ENCODE data around the gene ZNRF3. TPM values are rescaled to one million over a fixed set of nuclear protein-coding genes. Genes with fewer than 3 reads are reported as not detected.
A peak's percentile ranks its signal among the peaks of the same experiment; 100 is the strongest.

Gene ZNRF3
- total RNA-seq, 3 donors from 2014 or later = 5.5 to 10.6 (median 5.8) TPM

GRCh38 chr22:29016067-29016938 lies 132.9 kb downstream of the ZNRF3 start:
- H3K4me3 ChIP-seq = no peak overlapping the region
- ATAC-seq (peak; percentile 66), DNase-seq (no peak)
- peaks cover 15% of the 10 kb centered on the region for H3K4me1 ChIP-seq (ENCODE audit: low read depth)
- intact Hi-C loops (cut with DNase I, micrococcal nuclease) = no loop called here
- H3K9me3 ChIP-seq = no peaks in the 10 kb centered on the region
- no peaks in the 10 kb centered on the region for H3K36me3 ChIP-seq (ENCODE audit: low read depth)
- TF ChIP-seq CTCF (IDR thresholded peaks at IDR 0.05) = no peak

- Histone ChIP-seq H3K4me3 (no peak overlapping the region), H3K9me3 (no peaks in the 10 kb centered on the region), H3K4me1 (ENCODE audit: low read depth) (peaks cover 19% of the 10 kb centered on the region), H3K36me3 (ENCODE audit: low read depth) (no peaks in the 10 kb centered on the region)
- TF ChIP-seq CTCF (IDR thresholded peaks at IDR 0.05) = no peak
- no peak for ATAC-seq
- no peak for DNase-seq
- intact Hi-C loops (cut with DNase I, micrococcal nuclease) = no loop called here
Observed at GRCh38 chr22:29018293-29019189, 135.2 kb downstream of the ZNRF3 start.

- DNase-seq (no peak), ATAC-seq (peak; percentile 71)
- H3K9me3 ChIP-seq = no peaks in the 10 kb centered on the region
- intact Hi-C loops (cut with DNase I, micrococcal nuclease) = no loop called here
- peaks cover 18% of the 10 kb centered on the region for H3K4me1 ChIP-seq (ENCODE audit: low read depth)
- no peak for TF ChIP-seq CTCF (IDR thresholded peaks at IDR 0.05)
- no peaks in the 10 kb centered on the region for H3K36me3 ChIP-seq (ENCODE audit: low read depth)
- H3K4me3 ChIP-seq = no peak overlapping the region
Observed at GRCh38 chr22:29022101-29022817, 138.9 kb downstream of the ZNRF3 start.

GRCh38 chr22:29023172-29023796 lies 139.9 kb downstream of the ZNRF3 start:
- Histone ChIP-seq H3K4me1 (ENCODE audit: low read depth) (peaks cover 17% of the 10 kb centered on the region), H3K9me3 (no peaks in the 10 kb centered on the region), H3K36me3 (ENCODE audit: low read depth) (no peaks in the 10 kb centered on the region), H3K4me3 (no peak overlapping the region)
- ATAC-seq = peak; percentile 65
- intact Hi-C loops (cut with DNase I, micrococcal nuclease) = no loop called here
- no peak for TF ChIP-seq CTCF (IDR thresholded peaks at IDR 0.05)
- peak in 1 of 3 donors; percentile 52 for DNase-seq

GRCh38 chr22:29026579-29026978 lies 143.2 kb downstream of the ZNRF3 start:
- H3K4me1 ChIP-seq (ENCODE audit: low read depth) = peaks cover 24% of the 10 kb centered on the region
- TF ChIP-seq CTCF (IDR thresholded peaks at IDR 0.05) = no peak
- DNase-seq (no peak), ATAC-seq (no peak)
- intact Hi-C loops (cut with DNase I, micrococcal nuclease) = no loop called here
- H3K9me3 ChIP-seq = no peaks in the 10 kb centered on the region
- no peak overlapping the region for H3K4me3 ChIP-seq
- H3K36me3 ChIP-seq (ENCODE audit: low read depth) = no peaks in the 10 kb centered on the region

Measured in mucosa of descending colon (tissue), 3 donors.